Esophagus squamous epithelium (tissue), 5 donors: Measurements from ENCODE around the gene NTNG2. TPM values are rescaled to one million over a fixed set of nuclear protein-coding genes. Genes with fewer than 3 reads are reported as not detected.

Source experiments
- DNase-seq: peaks from one replicate; lab custom pipeline; 2025; lab: John Stamatoyannopoulos, UW
- H3K27ac ChIP-seq, 4 donors: fragments of 200-600 bp; sonication (generic); one replicate each; pipeline ENCODE4 v1.5.1; 2016 to 2019; ENCODE audit warnings: mild to moderate bottlenecking in 1 of 4
- H3K27me3 ChIP-seq, 4 donors: fragments of 200-600 bp; sonication (generic); 1 replicate in 3 of 4; 2 replicates in 1 of 4; pipeline versions ENCODE4 v1.5.1 to v1.6.0; 2017 to 2021; ENCODE audit warnings: antibody characterized with exemption in 1 of 4
- H3K36me3 ChIP-seq, 3 donors: fragments of 200-600 bp; sonication (generic); one replicate each; pipeline ENCODE4 v1.5.1; 2016 to 2019
- H3K4me1 ChIP-seq, 3 donors: fragments of 200-600 bp; sonication (generic); one replicate each; pipeline ENCODE4 v1.5.1; 2017 to 2019
- H3K4me3 ChIP-seq, 4 donors: fragments of 200-600 bp; sonication (generic); 1 replicate in 3 of 4; 2 replicates in 1 of 4; pipeline ENCODE4 v1.5.1; 2016 to 2019; ENCODE audit warnings: mild to moderate bottlenecking in 2 of 4, moderate library complexity in 1 of 4
- H3K9me3 ChIP-seq, 3 donors: fragments of 200-600 bp; sonication (generic); one replicate each; pipeline ENCODE4 v1.5.1; 2016 to 2019
- POLR2A ChIP-seq, 4 donors: fragments of 450-650 bp; IDR thresholded peaks; one replicate each; pipeline ENCODE4 v1.6.1; 2017; ENCODE audit warnings: antibody characterized with exemption in 4 of 4, mild to moderate bottlenecking in 4 of 4, moderate library complexity in 3 of 4
- WGBS, 2 donors: methylation state at CpG; one replicate each; pipeline ENCODE4 v1.1.5; 2018; 5-methylcytosine and 5-hydroxymethylcytosine counted together
- intact Hi-C: fragments of 100-400 bp; cut with DNase I; formaldehyde crosslinking; loops from one replicate; pipeline ENCODE4 v1.15.0; 2022
- total RNA-seq, 4 donors: library from RNA; depleted of rRNA; stranded (reverse); fragments of >200 nt; gene quantifications; one replicate each; pipeline ENCODE4 v1.1.0, GENCODE V29; 2016
- TF ChIP-seq, protein P1 (sequence below), 6 experiments: fragments of 450-650 bp in 4 of 6; fragments of 200-600 bp in 2 of 6; sonication (generic) in 2 of 6; IDR thresholded peaks; one replicate each; pipeline ENCODE4 v1.5.1; 2016 to 2019; ENCODE audit warnings: antibody characterized with exemption in 6 of 6, mild to moderate bottlenecking in 4 of 6, moderate library complexity in 4 of 6
- donor health status: DM: yes; HTN: yes; CAD: no.

NTNG2 gene
- total RNA-seq, 4 donors from 2014 or later: 0.08 to 0.95 (median 0.29) TPM

DNA sequence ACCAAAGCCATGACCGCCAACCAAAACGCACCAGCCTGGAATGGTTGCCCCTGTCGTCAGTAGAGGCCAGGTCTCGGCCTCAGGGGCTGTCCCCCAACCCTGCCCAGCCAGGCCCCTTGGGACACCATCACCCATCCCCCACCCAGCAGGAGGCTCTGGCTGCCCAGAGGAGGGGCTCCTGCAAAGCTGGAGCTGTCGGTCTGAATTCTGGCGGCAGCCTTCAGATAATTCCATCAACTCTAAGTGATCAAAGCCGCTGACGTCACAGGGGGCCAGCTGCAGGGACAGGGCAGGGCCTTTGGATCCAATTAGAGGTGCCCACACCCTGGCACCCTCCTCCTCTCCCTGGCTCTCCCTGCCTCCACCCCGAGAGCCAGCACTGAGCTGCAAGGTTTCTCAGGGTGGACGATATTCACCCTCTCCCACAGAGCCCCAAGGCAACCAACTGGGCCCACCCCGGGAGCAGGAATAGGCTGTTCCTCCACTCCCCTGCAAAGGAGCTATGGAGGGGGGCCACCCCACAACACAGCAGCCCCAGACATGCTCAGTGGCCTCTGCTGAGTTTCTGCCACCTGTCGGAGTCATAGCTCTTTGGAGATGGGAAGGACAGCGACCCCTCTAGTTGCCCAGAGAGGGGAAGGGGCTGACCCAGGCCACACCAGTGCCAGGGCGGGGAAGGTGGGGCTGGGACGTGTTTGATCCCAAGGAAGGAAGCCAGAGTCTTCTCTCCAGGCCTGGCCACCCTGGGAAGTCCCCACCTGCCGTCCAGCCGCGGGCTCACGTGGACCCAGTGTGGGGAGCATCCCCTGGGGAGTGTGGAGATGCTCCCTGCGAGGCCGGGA lies 78.4 kb downstream of the NTNG2 start:
- Histone ChIP-seq H3K27ac (peak overlapping the region in 2 of 4 donors; percentile 23 to 66), H3K4me1 (peaks cover 0 to 48% (median 12%) of the 10 kb centered on the region in 3 donors), H3K4me3 (peak overlapping the region; percentile 51 to 85 (median 64)), H3K27me3 (peaks cover 0 to 89% (median 0%) of the 10 kb centered on the region in 4 donors), H3K36me3 (no peaks in the 10 kb centered on the region), H3K9me3 (no peaks in the 10 kb centered on the region)
- no peak for DNase-seq
- 80% methylated on average over 1 of the region's 21 CpGs; no CpG with 5 or more reads in 1 of the 2 donors for WGBS, 2 donors
- intact Hi-C loops: no loop called here
- TF ChIP-seq, protein P1, sequence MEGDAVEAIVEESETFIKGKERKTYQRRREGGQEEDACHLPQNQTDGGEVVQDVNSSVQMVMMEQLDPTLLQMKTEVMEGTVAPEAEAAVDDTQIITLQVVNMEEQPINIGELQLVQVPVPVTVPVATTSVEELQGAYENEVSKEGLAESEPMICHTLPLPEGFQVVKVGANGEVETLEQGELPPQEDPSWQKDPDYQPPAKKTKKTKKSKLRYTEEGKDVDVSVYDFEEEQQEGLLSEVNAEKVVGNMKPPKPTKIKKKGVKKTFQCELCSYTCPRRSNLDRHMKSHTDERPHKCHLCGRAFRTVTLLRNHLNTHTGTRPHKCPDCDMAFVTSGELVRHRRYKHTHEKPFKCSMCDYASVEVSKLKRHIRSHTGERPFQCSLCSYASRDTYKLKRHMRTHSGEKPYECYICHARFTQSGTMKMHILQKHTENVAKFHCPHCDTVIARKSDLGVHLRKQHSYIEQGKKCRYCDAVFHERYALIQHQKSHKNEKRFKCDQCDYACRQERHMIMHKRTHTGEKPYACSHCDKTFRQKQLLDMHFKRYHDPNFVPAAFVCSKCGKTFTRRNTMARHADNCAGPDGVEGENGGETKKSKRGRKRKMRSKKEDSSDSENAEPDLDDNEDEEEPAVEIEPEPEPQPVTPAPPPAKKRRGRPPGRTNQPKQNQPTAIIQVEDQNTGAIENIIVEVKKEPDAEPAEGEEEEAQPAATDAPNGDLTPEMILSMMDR (IDR thresholded peaks at IDR 0.05): no peak
- TF ChIP-seq POLR2A (IDR thresholded peaks at IDR 0.05): no peak

DNA sequence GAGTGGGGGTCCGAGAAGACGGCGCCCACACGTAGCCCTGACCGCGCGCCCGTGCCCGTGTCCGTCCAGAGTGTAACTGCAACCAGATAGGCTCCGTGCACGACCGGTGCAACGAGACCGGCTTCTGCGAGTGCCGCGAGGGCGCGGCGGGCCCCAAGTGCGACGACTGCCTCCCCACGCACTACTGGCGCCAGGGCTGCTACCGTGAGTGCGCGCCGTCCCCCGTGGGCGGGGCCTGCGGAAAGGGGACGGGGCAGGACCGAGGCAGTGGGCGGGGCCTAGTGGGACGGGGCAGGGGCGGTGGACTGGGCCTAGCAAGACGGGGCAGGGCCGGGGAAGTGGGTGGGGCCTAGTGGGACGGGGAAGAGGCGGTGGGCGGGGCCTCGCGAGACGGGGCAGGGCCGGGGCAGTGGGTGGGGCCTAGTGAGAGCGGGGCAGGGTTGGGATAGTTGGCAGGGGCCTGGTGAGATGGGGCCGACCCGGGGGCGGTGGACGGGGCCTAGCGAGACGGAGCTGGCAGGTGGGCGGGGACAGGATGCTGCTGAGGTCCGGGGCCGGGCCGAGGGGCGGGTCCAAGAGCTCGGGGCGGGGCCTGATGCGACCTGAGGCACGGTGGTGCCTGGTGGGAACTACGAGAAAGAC lies 79.1 kb downstream of the NTNG2 start:
- H3K4me1 ChIP-seq: peaks cover 0 to 54% (median 12%) of the 10 kb centered on the region in 3 donors
- peak; percentile 97 for DNase-seq
- peak in 1 of 4 donors; percentile 47 for TF ChIP-seq POLR2A (IDR thresholded peaks at IDR 0.05)
- TF ChIP-seq, protein P1 (IDR thresholded peaks at IDR 0.05): no peak
- peaks cover 0 to 89% (median under 1%) of the 10 kb centered on the region in 4 donors for H3K27me3 ChIP-seq
- WGBS, 2 donors: 0 to 2% methylated on average over 14 to 15 of the region's 63 CpGs
- H3K27ac ChIP-seq: peak overlapping the region in 3 of 4 donors; percentile 23 to 66 (median 55)
- H3K4me3 ChIP-seq: peak overlapping the region; percentile 51 to 85 (median 64)
- intact Hi-C loops: no loop called here
- no peaks in the 10 kb centered on the region for H3K9me3 ChIP-seq
- H3K36me3 ChIP-seq: no peaks in the 10 kb centered on the region

DNA sequence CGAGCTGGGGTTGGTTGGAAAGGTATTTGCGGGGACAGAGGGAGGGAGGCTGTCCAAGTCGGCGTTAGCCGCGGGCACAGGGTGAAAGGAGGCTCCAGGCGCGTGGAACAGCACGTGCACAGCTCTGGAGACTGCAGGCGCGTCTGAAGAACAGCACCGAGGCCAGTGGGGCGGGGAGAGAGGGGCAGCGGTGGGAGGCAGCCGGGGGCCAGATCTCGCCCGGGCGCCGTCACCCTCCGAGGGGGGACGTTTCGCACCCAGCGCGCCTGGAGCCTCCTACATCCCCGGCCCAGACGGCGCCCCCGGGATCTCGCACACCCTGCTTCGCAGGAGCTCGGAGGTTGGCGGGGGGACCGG lies 79.6 kb downstream of the NTNG2 start:
- DNase-seq: no peak
- H3K4me1 ChIP-seq: peaks cover 0 to 54% (median 12%) of the 10 kb centered on the region in 3 donors
- H3K4me3 ChIP-seq: peak overlapping the region; percentile 51 to 85 (median 64)
- H3K27ac ChIP-seq: peak overlapping the region in 3 of 4 donors; percentile 8 to 66 (median 55)
- H3K36me3 ChIP-seq: no peaks in the 10 kb centered on the region
- H3K9me3 ChIP-seq: no peaks in the 10 kb centered on the region
- intact Hi-C loops: no loop called here
- H3K27me3 ChIP-seq: peaks cover 0 to 89% (median 1%) of the 10 kb centered on the region in 4 donors
- TF ChIP-seq POLR2A (IDR thresholded peaks at IDR 0.05): no peak
- TF ChIP-seq, protein P1 (IDR thresholded peaks at IDR 0.05): no peak
- WGBS, 2 donors: 0% methylated on average over 10 to 12 of the region's 33 CpGs

DNA sequence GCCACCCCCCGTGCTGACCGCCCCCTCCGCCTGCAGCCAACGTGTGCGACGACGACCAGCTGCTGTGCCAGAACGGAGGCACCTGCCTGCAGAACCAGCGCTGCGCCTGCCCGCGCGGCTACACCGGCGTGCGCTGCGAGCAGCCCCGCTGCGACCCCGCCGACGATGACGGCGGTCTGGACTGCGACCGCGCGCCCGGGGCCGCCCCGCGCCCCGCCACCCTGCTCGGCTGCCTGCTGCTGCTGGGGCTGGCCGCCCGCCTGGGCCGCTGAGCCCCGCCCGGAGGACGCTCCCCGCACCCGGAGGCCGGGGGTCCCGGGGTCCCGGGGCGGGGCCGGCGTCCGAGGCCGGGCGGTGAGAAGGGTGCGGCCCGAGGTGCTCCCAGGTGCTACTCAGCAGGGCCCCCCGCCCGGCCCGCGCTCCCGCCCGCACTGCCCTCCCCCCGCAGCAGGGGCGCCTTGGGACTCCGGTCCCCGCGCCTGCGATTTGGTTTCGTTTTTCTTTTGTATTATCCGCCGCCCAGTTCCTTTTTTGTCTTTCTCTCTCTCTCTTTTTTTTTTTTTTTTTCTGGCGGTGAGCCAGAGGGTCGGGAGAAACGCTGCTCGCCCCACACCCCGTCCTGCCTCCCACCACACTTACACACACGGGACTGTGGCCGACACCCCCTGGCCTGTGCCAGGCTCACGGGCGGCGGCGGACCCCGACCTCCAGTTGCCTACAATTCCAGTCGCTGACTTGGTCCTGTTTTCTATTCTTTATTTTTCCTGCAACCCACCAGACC lies 80.2 kb downstream of the NTNG2 start:
- no peak for DNase-seq
- Histone ChIP-seq H3K9me3 (no peaks in the 10 kb centered on the region), H3K36me3 (no peaks in the 10 kb centered on the region), H3K27ac (peak overlapping the region in 3 of 4 donors; percentile 49 to 66 (median 55)), H3K4me3 (peak overlapping the region; percentile 51 to 85 (median 64)), H3K4me1 (peaks cover 0 to 53% (median 12%) of the 10 kb centered on the region in 3 donors), H3K27me3 (peaks cover 0 to 89% (median 1%) of the 10 kb centered on the region in 4 donors)
- no peak for TF ChIP-seq POLR2A (IDR thresholded peaks at IDR 0.05)
- TF ChIP-seq, protein P1 (IDR thresholded peaks at IDR 0.05): no peak
- WGBS, 2 donors: 1 to 5% methylated on average over 16 to 24 of the region's 81 CpGs
- intact Hi-C loops: no loop called here
